ENCODE measurements around the gene FAM240A. TPM values are rescaled to one million over a fixed set of nuclear protein-coding genes. Genes with fewer than 3 reads are reported as not detected.

FAM240A gene
- total RNA-seq, 1 donor from 2014 or later, result not detected

DNA sequence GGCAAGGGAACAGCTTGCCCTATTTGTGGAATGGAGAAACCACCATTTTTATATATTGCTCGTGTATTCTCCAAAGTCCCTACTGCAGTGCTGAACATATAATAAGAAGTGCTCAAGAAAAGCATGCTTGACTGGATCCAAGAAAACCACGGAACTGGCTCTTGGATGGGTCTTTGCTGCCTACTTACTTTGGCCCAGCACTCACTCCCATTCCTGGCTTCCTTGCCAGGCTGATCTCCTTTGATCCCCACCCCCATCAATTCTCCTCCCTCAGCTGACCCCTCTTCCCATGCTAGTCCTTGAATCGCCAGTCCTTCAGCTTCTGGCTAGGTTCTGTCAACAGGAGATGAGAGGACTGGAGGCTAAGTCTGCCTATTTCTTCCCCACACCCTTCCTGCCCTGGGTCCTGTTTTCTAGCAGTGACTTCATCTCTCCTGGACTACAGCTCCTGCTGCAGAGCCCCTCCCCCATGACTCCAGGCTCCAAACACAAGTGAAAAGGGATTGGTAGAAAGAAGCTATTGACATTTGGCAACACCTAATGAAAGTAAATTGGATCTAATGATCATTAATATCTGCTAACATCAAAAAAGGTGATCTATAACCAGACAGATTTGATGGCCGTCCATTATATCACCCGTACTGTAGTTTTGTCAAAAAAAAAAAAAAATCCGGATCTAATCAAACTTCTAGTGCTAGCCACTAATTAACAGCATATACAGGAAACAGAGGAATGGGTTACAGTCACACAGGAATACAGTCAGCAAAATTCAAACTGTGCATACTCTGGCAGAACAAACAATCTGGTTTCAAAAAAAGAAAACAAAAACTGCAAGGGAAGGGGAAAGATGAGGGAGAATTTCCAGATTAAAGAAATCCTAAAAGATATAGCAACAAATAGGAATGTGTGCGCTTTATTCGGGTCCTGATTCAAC is 7.8 kb downstream of the FAM240A start:
- DNase-seq (no peak), ATAC-seq (peak; percentile 44)
- intact Hi-C loops (cut with micrococcal nuclease), result loop anchor here (10.0 kb wide), 1 partner anchor 135 kb away; no protein-coding TSS in a partner anchor

DNA sequence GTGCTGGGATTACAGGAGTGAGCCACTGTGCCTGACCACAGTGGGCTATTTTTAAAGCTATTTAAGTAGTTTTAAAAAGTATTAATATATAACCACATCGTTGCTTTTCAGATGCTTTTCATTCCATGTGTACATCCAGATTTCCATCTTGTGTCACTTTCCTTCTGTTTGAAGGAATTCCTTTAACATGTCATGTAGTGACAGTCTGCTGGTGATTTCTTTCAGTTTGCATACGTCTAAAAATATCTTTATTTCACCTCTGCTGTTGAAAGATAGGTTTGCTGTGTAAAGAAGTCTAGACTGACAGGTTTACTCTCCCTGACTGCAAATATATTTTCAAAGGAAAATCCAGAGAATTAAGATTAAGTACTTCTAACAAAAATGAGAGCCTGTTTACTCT is 12.2 kb downstream of the FAM240A start:
- DNase-seq (no peak), ATAC-seq (no peak)
- intact Hi-C loops (cut with micrococcal nuclease), result loop anchor here (10.0 kb wide), 1 partner anchor 140 kb away; no protein-coding TSS in a partner anchor

GRCh38 chr3:46624975-46625490 is 12.7 kb downstream of the FAM240A start:
- no peak for ATAC-seq
- DNase-seq, result no peak
- intact Hi-C loops (cut with micrococcal nuclease), result loop anchor here (10.0 kb wide), 1 partner anchor 140 kb away; no protein-coding TSS in a partner anchor

- no peak for DNase-seq
- no peak for ATAC-seq
- intact Hi-C loops (cut with micrococcal nuclease), result loop anchor here (10.0 kb wide), 1 partner anchor 141 kb away; no protein-coding TSS in a partner anchor
Observed at GRCh38 chr3:46626039-46626438, 13.7 kb downstream of the FAM240A start.

DNA sequence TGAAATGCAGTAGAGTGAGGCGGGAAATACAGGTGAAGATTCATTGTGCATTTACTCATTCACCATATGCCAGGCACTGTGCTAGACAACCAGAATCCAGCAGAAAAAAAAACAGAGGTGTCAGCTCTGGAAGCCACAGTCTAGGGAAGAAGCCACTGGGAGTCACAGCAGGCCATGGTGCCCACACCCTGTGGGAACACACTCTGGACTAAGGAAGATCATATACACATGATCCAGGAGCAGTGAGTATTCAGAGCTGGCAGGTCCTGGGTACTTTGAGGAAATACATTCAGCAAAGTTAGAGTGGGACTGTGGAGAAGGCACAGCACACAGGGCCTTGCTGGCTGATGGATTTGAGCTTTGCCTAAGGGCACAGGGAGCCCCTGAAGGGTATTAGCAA is 14.8 kb downstream of the FAM240A start:
- ATAC-seq (no peak), DNase-seq (no peak)
- intact Hi-C loops (cut with micrococcal nuclease), result loop anchor here (10.0 kb wide), 1 partner anchor 142 kb away; no protein-coding TSS in a partner anchor

DNA sequence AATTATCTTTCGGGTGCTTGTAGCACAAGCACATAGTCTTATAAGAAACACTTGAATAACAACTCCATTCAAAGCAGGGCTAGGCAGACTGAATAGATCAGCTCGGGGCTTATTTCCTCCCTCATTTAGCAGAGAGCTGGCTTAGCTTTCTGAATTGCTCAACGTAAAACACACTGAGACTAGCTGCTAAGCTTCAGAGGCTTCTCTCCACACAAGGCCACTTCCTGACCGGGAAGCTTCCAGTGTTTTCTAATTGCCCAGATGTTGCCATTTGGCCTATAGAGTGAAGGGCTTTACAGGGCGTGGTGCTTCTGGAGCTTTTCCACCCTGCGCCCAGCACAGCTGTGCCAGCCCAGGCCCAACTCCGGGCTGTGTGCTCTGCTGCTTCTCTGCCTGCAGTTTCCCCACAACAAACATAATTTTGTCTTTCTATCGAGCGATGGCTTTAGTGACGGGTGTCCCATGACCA is 16.6 kb downstream of the FAM240A start:
- intact Hi-C loops (cut with micrococcal nuclease), result loop anchor here (10.0 kb wide), 1 partner anchor 144 kb away; no protein-coding TSS in a partner anchor
- no peak for DNase-seq
- ATAC-seq, result peak; percentile 43

GRCh38 chr3:46629551-46630517 is 17.5 kb downstream of the FAM240A start:
- ATAC-seq, result peak; percentile 94
- DNase-seq, result peak; percentile 92
- intact Hi-C loops (cut with micrococcal nuclease), result loop anchor here (10.0 kb wide), 1 partner anchor 145 kb away; no protein-coding TSS in a partner anchor

DNA sequence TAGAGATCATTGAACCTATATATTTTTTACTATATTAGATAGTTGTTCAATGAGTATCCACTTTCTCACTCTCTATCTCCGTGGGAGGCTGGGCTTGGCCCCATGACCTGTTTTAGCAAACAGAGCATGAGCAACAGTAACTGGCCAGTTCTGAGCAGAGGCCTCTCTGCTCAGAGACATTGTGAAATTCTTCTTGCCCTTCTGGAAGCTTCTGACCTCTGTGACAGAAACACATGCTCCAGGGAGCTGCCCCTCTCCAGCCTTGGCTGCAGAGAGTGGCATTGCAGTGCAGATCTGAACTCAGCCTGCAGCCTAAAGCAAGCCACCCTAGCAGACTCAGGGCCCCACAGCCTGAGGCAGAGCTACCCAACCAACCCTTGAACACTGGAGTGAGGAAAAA is 20.5 kb downstream of the FAM240A start:
- intact Hi-C loops (cut with micrococcal nuclease), result no loop called here
- DNase-seq, result no peak
- ATAC-seq, result no peak

GRCh38 chr3:46634856-46635255 is 22.5 kb downstream of the FAM240A start:
- intact Hi-C loops (cut with micrococcal nuclease), result no loop called here
- DNase-seq, result no peak
- ATAC-seq, result no peak

DNA sequence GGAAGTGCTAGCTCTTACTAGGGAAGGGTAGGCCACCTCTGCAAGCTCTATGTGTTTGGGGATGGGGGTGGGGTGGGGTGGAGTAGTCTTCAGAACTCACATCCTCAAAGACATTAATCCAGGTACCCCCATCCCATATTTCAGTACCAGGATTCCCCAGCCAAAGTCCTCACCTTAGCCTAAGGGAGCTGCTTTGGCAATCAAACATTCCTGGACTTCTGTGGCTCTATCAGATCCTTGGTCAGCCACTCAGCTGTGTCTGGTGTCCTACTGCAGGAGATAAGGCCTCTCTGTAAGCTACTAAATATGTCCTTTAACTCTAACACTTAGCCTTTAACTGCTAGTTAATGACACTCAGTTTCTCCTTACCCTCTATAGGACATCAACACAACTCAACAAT is 26.9 kb downstream of the FAM240A start:
- DNase-seq, result no peak
- intact Hi-C loops (cut with micrococcal nuclease), result no loop called here
- no peak for ATAC-seq

DNA sequence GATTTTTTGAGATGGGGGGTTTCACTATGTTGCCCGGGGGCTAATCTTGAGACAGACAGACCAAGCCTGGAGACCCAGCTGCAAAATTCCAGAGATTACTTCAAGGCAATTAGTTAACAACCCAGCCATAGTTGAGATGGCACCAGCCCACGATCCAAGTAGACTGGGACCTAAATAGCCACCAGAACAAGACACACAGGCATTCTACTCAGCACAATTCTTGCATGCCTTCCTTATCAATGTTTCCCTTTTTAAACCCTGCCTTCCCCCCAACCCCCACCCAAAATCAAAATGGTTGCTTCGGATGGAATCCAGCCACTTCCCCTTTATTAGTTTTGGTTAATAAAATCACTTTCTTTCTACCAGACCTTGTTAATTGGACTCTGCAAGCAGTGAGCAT is 28.6 kb downstream of the FAM240A start:
- ATAC-seq (peak; percentile 76), DNase-seq (no peak)
- intact Hi-C loops (cut with micrococcal nuclease), result no loop called here

GRCh38 chr3:46642971-46643370 is 30.6 kb downstream of the FAM240A start:
- no peak for DNase-seq
- intact Hi-C loops (cut with micrococcal nuclease), result no loop called here
- no peak for ATAC-seq

DNA sequence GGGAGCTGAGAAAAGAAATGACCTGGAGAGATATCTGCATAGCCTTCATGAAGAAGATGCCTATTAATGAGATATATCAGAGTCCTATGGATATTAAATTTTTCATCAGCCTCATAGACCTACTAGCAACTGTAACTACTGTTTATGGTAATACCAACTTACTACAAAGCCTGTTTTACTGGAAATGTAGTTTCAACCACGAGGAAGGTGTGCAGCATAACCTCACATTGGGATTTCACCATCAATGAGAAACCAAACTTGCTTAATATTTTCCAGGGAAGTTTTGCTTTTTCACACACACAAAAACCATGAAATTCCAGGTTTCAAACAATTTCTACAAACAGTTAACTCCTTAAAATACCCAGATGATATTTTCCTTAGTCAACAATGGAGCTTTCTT is 31.4 kb downstream of the FAM240A start:
- ATAC-seq (no peak), DNase-seq (no peak)
- intact Hi-C loops (cut with micrococcal nuclease), result no loop called here

GRCh38 chr3:46646700-46647099 is 34.4 kb downstream of the FAM240A start:
- intact Hi-C loops (cut with micrococcal nuclease), result no loop called here
- no peak for DNase-seq
- peak; percentile 55 for ATAC-seq

- DNase-seq, result no peak
- intact Hi-C loops (cut with micrococcal nuclease), result no loop called here
- no peak for ATAC-seq
Observed at GRCh38 chr3:46648096-46648495, 35.8 kb downstream of the FAM240A start.

- intact Hi-C loops (cut with micrococcal nuclease), result no loop called here
- no peak for DNase-seq
- ATAC-seq, result no peak
Observed at GRCh38 chr3:46649436-46649835, 37.1 kb downstream of the FAM240A start.

GRCh38 chr3:46651084-46651483 is 38.8 kb downstream of the FAM240A start:
- intact Hi-C loops (cut with micrococcal nuclease), result no loop called here
- ATAC-seq (no peak), DNase-seq (no peak)

DNA sequence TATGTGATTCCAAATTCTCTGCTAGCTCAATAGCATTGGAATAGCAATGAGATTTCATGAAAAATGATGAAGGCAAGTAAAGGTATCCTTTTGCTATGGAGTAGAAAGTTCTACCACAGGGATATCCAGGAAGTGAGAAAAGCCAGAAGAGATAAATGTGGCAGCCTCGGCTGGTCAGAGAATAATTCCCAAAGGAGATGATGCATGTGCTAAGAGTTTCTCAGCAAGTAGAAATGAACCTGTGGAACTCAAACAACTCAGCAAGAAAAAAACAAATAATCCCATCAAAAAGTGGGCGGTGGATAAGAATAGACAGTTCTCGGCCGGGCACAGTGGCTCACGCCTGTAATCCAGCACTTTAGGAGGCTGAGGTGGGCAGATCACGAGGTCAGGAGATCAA is 42.9 kb downstream of the FAM240A start:
- ATAC-seq, result no peak
- intact Hi-C loops (cut with micrococcal nuclease), result no loop called here
- DNase-seq, result no peak
